ENCODE results near the gene ANGPTL1.

The ANGPTL1 gene, protein sequence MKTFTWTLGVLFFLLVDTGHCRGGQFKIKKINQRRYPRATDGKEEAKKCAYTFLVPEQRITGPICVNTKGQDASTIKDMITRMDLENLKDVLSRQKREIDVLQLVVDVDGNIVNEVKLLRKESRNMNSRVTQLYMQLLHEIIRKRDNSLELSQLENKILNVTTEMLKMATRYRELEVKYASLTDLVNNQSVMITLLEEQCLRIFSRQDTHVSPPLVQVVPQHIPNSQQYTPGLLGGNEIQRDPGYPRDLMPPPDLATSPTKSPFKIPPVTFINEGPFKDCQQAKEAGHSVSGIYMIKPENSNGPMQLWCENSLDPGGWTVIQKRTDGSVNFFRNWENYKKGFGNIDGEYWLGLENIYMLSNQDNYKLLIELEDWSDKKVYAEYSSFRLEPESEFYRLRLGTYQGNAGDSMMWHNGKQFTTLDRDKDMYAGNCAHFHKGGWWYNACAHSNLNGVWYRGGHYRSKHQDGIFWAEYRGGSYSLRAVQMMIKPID

DNA sequence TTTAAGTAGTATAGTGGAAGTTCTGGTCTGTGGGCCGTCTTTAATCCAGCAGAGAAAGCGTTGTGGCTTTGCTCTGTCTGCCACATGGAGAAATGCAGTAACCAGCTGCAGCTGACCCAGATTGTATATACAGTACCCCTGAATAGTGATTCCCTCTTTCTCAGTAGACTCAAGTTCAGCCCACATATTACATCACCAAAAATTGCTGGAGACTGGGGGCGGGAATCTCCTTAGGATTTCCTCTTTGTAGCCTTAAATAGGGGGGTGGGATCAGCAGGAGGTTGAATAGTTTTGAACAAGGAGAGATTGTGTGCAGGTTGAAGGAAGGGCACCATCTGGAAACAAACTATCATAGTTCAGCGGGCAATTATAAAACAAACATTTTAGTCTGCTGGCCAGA is at the start of gene ANGPTL1:
Gene ANGPTL1, minus strand, starts transcription at position 134 of the 400 bp plus-strand sequence. CDS start 5,301 bp downstream, outside the sequence.
- no peak for DNase-seq

DNA sequence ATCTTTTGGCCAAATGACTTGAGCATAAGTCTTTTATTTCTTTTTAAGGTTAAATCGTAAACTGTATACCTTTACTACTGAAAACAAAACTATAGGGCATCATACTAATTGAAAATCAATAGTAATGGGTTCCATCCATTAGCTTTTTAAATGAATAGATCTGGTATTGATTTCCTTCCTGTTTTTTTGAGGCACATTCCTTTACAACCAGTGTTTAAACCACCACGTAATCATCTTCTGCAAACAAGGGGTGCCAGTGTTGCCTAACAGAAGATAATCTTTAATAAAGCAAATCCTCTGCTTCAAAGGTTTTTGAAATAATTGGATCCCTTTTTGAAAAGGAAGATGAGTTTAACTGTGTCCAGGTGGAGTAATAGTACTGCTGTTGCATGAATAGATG is 48.7 kb upstream of the ANGPTL1 start:
- no peak for DNase-seq

DNA sequence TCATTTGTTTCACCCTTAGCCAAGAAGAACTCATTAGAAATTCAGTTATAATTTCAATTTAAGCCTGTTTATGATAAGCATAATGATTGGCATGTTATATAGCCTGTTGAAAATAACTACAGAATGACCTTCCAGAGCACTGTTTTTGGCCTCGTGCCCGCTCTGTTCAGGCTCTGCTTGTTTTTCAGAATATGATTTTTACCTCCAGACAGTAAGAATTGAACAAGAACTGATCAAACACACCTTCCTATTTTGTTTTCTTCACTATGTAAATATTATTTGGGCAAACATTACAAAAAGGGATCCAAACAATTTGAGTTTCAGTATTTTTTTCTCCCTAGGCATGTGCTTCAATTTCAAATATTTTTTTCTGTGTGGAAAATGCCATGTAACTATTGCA is 48.1 kb upstream of the ANGPTL1 start:
- no peak for DNase-seq

DNA sequence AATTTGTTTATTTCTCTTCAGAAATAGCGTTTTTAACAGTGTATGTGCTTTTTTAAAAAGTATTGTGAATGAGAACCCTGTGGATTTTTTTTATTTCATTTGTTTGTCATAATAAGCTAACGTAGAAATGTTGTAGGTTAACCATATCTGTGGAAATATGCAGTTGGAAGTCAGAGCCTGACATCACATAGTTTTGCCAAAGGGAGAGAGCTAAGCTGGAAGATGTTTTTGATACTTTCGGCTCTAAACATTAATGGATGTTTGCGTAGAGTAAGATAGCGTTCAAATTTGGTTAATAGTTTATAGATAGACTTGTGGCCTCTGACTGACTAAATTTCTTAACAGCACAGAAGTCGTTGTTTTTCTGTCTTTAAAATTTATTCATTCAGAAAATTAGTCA is 47.4 kb upstream of the ANGPTL1 start:
- DNase-seq = no peak

DNA sequence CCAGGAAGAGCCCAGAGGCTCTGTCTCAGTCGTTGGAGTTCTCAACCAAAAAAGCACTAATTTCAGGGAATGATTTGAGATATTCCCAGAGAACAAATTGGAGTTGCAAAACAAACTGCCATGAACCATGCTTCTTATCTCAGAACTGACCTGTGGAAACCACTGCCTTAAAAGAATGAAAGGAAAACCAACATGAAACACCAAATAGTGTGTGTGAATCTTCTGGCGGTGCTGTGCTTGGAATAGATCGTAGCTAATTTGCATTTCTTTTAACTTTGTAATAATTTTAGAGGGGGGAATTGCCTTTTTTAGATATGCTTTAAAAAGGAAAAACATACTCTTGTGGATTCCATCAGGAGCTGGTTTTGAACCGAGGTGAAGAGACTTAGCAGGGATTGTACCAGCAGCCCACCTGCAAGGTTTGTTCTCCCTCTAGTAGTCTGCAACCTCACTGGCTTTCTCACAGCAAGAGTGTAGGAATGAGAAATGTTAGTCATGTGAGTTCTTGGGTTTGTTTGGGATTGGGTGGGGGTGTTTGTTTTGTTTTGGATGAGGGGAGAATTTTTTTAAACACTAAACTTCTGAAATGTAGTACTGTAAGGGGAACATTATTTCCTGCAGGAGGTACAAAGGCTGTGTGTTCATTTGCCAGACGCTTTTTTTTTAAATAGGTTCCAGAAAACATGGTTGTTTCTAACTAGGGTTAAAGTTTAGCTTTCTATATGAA is 45.7 kb upstream of the ANGPTL1 start:
- no peak for DNase-seq

DNA sequence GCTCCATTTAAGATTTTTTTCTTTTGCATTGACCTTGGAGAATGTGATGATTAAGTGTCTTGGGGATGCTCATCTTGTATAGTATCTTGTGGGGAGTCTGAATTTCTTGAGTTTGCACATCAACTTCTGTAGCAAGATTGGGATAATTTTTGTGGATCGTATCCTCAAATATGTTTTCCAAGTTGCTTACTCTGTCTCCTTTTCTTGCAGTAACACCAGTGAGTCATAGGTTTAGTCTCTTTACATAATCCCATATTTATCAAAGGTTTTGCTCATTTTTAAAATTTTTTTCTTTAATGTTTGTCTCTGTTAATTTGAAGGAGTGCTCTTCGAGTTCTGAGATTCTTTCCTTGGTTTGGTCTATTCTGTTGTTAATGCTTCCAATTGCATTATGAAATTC is 41.7 kb upstream of the ANGPTL1 start:
- no peak for DNase-seq

DNA sequence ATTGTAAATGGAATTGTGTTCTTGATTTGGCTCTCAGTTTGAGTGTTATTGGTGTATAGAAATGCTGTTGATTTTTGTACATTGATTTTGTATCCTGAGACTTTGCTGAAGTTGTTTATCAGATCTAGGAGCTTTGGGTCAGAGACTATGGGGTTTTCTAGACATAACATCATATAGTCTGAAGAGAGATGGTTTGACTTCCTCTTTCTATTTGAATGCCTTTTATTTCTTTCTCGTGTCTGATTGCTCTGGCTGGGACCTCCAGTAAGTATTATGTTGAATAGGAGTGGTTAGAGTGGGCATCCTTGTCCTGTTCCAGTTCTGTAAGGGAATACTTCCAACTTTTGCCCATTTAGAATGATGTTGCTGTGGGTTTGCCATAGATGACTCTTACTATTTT is 39.1 kb upstream of the ANGPTL1 start:
- DNase-seq = no peak

DNA sequence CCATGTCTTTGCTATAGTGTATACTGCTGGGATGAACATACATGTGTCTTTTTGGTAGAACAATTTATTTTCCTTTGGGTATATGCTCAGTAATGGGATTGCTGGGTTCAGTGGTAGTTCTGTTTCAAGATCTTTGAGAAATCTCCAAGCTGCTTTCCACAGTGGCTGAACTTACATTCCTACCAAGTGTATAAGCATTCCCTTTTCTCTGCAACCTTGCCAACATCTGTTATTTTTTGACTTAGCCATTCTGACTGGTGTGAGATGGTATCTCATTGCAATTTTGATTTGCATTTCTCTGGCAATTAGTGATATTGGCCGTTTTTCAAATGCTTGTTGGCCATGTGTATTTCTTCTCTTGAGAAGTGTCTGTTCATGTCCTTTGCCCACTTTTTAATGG is 37.5 kb upstream of the ANGPTL1 start:
- DNase-seq = no peak

DNA sequence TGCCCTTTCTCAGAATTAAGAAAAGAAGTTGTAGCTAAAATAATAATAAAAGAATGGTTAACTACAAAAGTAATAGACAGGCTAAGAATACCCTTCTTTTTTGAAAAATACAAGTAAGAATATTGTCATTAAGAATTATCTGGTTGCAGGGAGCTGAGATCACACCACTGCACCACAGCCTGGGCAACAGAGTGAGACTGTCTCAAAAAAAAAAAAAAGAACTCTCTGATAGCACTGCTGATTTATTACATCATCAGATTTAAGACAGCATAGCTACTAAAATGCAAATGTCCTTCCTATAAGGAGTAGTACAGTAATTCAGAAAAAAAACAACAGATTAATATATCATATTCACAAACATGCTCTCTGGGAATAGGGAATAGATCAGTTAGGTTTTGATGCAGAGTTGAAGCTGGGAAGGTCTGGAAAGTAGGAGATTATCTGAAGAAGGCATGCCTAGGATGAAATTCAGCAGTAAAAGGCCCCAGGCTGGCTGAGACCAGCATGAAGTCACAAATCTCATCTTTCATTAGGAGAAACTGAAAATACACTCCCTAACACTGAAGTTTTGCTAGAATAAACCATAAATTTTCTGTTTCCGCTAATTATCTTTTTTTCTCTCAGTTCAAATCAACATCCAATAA is 30.7 kb upstream of the ANGPTL1 start:
- DNase-seq = no peak

DNA sequence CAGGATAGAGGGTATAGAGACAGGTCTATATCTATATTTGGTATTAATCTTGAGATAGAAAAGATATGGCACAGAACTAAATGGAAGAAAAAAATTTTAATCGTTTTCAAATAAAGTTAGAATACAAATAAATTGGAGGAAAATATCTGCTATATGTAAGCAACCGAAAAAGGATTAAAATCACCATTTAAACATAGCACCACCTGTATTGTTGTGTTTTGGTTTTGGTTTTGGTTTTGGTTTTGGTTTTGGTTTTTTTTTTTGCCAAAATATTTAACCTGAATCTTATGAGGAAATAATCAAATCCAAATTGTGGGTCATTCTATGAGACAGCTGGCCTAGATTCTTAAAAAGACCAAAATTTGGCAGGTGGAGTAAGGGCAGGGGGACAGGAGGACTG is 28.5 kb upstream of the ANGPTL1 start:
- DNase-seq = no peak

DNA sequence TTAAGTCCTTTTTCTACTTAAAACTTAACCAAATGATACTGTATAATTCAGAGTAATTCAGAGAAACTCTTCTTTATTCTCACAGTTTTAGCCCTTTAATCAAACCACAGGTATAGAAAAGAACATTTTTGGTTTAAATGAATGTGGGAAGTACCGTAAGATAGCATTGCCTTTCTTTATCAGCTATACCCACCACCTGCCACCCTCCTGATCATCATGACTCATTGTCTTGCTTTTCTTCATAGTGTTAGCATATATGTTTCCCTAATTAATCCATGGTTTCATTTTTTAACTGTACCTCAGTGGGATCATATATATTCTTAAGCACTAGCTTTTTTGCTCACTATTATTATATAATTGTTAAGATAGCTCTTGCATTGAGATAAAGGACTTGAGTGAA is 27.5 kb upstream of the ANGPTL1 start:
- no peak for DNase-seq

DNA sequence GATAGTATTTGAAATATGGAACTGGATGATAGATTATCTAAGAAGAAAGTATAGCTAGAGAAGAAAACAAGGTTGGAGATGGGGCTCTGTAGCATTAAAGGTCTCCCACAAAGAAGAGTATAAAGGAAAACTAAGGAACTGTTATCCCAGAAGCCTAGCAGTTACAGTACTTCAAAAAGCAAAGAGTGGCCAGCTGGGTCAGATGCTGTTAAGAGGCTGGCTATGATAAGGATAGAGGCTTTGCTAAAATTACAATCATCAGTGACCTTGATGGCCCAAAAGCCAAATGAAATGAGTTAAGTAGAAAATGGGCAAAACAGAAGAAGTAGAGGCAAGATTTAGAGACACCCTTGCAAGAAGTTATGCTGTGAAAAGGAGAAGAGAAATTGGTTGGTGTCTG is 25.1 kb upstream of the ANGPTL1 start:
- DNase-seq = no peak

DNA sequence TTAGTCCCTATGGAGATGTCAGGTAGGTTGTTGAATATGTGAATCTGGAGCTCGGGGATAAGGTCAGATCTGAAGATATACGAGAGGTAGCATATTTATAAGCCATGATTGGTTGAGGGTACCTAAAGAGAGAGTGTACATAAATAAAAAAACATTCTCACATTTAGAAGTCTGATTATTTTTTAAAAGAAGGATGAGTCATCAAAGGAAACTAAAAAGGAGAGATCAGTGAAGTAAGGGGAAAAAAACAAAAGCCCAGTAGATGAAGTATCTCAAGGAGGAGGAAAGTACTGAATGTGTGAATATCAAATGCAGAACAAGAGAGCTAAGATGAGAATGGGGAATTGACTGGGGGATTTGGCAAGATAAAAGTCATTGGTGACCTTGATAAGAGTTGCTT is 15.7 kb upstream of the ANGPTL1 start:
- DNase-seq = no peak

DNA sequence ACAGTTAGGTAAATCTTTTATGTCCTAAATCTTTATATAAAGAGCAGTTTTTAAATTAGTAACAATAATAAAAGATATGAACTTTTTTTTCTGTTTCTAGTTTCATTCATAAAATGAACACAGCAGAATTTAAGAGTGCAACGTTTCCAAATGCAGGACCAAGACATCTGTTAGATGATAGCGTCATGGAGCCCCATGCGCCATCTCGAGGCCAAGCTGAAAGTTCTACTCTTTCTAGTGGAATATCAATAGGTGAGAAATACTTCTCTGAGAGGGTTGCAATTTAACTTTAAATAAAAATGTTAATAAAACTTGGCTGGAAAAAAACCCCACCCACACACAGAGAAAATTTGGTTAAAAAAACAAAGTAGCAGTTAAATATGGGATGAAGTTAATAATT is 15.0 kb upstream of the ANGPTL1 start:
- DNase-seq = no peak

DNA sequence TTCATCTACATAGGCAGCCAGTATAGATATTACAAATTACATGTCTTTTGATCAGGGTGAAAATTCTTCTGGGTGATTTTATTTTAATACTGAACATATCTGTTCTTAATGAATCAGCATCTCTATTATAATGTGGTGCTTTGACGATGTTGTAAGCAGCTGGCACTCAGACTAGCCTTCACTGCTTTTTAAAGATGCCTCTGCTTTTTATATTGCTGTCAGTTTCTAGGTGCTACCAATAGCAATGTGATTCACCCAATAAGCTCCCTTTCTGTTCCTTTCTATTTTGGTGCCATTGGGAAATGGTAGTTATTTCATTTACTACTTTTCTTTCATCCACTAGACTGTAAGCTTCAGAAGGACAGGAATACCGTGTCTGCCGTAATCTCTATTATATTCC is 11.1 kb upstream of the ANGPTL1 start:
- no peak for DNase-seq

DNA sequence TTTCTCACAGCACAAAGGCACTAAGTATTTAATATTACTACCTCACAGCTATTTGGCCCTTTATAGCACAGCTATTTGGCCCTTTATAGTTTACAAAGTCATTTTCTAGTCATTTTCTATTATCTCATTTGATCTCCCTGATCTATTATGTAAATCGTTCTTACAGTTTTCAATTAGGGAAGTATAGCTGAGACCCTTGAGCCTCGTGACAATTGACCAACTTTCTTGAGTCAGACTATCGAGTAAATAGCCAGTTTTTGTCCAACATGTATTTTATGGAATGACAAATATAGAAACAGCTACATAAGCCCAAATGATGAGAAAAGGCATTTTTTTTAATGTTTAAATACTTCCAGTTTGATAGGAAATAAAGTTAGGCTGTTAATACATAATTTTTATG is 7.0 kb upstream of the ANGPTL1 start:
- DNase-seq = no peak

DNA sequence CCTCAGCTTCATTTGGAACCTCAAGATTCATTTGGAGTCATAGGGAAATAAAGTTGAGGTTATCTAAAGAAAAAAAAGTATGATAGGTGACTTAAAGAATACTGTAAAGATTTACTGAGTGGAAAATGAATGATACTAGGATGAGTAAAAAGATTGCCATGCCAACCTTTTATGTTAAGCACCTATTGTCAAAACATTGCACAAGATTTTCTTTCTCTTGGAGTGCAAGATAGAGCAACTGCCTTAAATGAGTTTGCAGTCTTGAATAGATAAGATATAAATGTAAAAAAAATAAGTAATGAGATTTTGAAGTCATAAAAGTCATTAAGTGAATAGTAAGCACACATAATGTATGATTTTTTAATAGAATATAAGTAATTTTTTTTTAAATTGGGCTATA is 5.1 kb upstream of the ANGPTL1 start:
- DNase-seq = no peak

DNA sequence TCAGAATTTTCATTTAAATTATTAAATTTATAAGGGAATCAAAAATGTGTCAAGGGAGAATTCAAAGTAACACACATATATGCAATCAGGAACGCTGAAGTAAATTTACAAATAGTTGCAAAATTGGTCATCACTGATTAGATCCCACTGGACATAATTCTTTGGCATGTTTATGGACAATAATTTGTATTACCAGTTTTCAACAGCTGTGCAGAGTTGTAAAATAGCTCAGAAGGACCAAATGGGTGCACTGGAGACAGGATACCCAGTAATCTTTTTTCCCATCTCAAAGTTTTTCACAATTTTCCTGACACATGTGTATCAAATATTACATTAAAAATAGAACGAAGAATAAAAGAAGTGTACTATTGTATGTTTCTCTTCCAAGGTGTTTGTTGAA is 4.1 kb upstream of the ANGPTL1 start:
- no peak for DNase-seq

DNA sequence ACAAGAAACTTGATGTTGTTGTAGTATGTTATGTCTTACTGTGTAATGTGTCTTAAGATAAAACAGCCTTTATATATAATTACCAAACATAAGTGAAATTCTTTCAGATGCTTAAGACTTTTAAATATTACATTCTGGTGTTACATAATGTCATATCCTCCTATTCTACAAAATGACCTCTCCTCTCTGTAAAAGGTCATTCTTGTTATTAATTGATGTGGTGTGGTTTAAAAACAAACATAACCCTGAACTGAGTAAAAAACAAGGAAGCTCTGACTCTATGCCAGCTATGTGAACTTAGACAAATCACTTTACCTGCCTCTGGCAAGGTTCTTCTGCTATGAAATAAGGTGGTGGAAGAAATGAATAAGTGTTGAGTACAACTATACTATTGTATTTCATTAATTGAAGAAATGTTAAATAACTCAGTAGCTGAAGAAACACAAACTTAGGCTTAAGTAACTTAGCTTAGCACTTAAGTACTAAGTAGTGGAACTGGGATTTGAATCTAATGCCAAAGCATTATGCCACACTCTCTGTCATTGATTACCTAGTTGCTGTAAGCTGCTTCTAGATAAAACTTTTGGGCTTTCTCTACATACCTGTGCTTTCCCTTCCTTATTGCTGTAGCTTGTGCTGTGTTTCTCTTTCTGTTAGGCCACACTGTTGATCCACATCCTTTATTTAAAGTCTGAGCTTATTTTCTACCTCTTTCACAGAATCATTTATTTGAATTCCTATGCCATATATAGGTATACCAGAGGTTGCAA is 859 bp upstream of the ANGPTL1 start:
- no peak for DNase-seq

DNA sequence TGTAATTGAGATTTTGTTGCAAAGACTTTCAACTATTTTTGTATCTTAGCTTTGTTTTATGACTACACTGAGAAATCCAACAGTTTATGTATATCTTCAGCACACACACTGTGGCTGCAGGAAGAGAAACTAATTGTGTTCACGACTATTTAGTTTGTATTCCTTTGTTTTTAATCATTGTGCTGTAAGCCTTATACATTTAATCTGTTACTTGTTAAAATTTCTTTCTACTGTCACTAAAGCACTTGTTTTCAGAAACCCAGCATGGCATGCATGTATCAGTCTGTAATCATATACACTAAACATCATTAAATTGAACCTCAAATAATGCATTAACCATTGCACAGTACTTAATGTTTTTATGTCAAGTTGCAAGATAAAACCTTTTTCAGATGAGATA is 656 bp downstream of the ANGPTL1 start:
- DNase-seq = no peak

DNA sequence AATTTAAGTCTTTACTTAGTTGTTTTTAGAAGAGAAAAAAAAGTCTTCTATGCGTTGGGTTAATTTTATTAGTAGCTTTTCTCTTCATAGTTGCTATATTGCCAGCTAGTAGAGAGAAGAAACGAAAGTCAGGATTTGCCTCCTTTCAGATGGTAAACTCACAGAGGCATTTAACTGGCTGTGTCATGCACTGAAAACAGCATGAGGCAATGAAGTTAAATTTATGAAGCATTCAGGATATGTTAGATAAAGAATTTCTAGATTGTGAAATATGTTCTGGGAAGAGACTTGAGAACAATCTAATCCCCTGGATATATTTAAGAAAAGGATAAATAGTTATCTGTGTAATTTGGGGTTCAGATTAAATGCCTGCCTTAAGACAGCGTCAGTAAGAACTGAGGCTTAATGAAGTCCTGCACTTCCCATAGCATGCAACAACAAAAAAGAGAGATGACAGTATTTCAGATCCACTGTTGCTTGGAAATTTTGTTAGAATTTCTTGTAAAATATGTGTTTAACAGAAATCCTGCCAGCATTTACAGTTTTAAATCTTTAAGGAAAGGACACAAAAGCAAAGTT is 1.7 kb downstream of the ANGPTL1 start:
- DNase-seq = no peak

DNA sequence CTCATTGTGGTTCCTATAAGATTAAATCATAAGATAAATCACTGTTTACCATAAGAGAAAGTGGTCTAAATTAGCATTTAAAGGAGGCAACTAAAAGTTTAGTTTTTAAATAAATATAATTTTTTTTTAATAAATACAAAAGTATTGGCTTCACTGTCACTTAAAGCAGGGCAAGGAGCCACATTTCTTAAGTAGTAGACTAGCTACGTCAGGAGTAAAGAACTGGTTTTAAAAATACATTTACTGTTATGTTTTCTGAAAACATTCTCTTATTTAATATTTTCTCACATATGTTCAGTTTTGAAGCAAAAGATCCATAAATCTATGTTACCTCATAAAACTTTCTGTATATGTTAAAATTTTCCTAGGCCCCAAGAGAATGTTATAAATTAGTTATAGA is 2.2 kb downstream of the ANGPTL1 start:
- DNase-seq = no peak

DNA sequence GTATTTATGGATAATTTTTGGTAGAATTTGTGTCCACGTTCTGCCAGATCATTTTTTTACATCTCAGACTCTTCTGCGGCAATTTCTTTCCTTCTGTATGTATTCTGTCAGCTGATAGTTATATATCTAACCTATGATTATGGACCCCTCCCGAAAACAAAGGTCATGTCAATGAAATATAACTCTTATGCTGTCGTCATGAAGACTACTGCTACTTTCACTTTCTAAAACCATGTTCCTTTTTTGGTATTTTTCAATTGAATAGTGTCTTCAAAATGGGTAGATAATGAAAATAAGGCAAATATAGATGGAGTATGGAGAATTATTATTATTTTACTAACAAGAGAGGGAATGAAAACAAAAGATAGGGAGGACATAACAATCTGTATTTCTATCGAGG is 3.2 kb downstream of the ANGPTL1 start:
- DNase-seq = no peak

All from NCI-H1417 treated with DMSO at 0.1 percent for 48 hours (cell line).